CD8-positive, alpha-beta memory T cell (primary cell): ENCODE results near the gene PPM1D. TPM values are rescaled to one million over a fixed set of nuclear protein-coding genes. Genes with fewer than 3 reads are reported as not detected.

ENCODE experiments used
- CTCF ChIA-PET: fragments of 350-600 bp; sonication (Branson Sonifier 250); formaldehyde crosslinking; loops from one replicate; lab custom pipeline; 2021; ENCODE audit warnings: antibody characterized with exemption; lab: Charles Lee
- POLR2A ChIA-PET: fragments of 350-600 bp; sonication (Branson Sonifier 250); formaldehyde crosslinking; loops from one replicate; lab custom pipeline; 2021; ENCODE audit warnings: antibody characterized with exemption; lab: Charles Lee
- DNase-seq, 5 donors: peaks; one replicate each; pipeline versions ENCODE4 v3.0.0 to v3.0.0-alpha.2; 2020 to 2022; ENCODE audit warnings: mixed read lengths in 1 of 5
- H3K27ac ChIP-seq: one replicate; pipeline ENCODE4 v1.7.0; 2013; ENCODE audit warnings: low read depth, mild to moderate bottlenecking, low read length, moderate library complexity
- H3K27me3 ChIP-seq: 2 replicates; pipeline ENCODE4 v1.7.0; 2013; ENCODE audit warnings: low read length, mild to moderate bottlenecking; ENCODE audit not compliant: insufficient read depth, poor library complexity, severe bottlenecking
- H3K36me3 ChIP-seq: 2 replicates; pipeline ENCODE4 v1.7.0; 2013; ENCODE audit warnings: mild to moderate bottlenecking, low read length, moderate library complexity; ENCODE audit not compliant: insufficient read depth
- H3K4me1 ChIP-seq: 2 replicates; pipeline ENCODE4 v1.7.0; 2013; ENCODE audit warnings: mild to moderate bottlenecking, low read length, moderate library complexity; ENCODE audit not compliant: insufficient read depth
- H3K4me3 ChIP-seq: 2 replicates; pipeline ENCODE4 v1.7.0; 2013; ENCODE audit warnings: mild to moderate bottlenecking, low read length
- H3K9me3 ChIP-seq: 2 replicates; pipeline ENCODE4 v1.7.0; 2013; ENCODE audit warnings: mild to moderate bottlenecking, low read length
- H3K27ac Mint-ChIP-seq, 8 donors: one replicate each; pipeline ENCODE4 v1.8.0; 2020 to 2021; ENCODE audit warnings: mixed read lengths in 8 of 8, mild to moderate bottlenecking in 6 of 8, inconsistent platforms in 3 of 8, moderate library complexity in 3 of 8
- H3K27me3 Mint-ChIP-seq, 2 donors: one replicate each; pipeline ENCODE4 v1.8.0; 2020 to 2021; ENCODE audit warnings: mixed read lengths in 2 of 2, mild to moderate bottlenecking in 1 of 2, moderate library complexity in 1 of 2
- H3K36me3 Mint-ChIP-seq, 3 donors: one replicate each; pipeline ENCODE4 v1.8.0; 2020 to 2021; ENCODE audit warnings: mixed read lengths in 3 of 3, inconsistent platforms in 1 of 3, mild to moderate bottlenecking in 1 of 3
- H3K4me1 Mint-ChIP-seq, 3 donors: one replicate each; pipeline ENCODE4 v1.8.0; 2020 to 2021; ENCODE audit warnings: mixed read lengths in 3 of 3, inconsistent platforms in 1 of 3, mild to moderate bottlenecking in 1 of 3
- H3K4me3 Mint-ChIP-seq, 7 donors: one replicate each; pipeline ENCODE4 v1.8.0; 2020 to 2021; ENCODE audit warnings: mixed read lengths in 7 of 7, mild to moderate bottlenecking in 6 of 7, moderate library complexity in 4 of 7, inconsistent platforms in 2 of 7
- H3K9me3 Mint-ChIP-seq, 5 donors: one replicate each; pipeline ENCODE4 v1.8.0; 2020 to 2022; ENCODE audit warnings: mixed read lengths in 5 of 5, mild to moderate bottlenecking in 3 of 5, moderate library complexity in 2 of 5, inconsistent platforms in 1 of 5
- polyA plus RNA-seq: library from polyadenylated mRNA; unstranded; fragments of 300-500 nt; fragmentation: Illumina TruSeq; gene quantifications from one replicate; pipeline ENCODE4 v1.2.3, GENCODE V29; 2021
- total RNA-seq, 2 experiments: library from RNA; stranded (reverse); gene quantifications; one replicate each; pipeline ENCODE4 v1.2.3, GENCODE V29; 2021

Gene PPM1D
- total and polyA plus RNA-seq, 3 experiments from 2014 or later = 13.1 to 19.0 (median 17.8) TPM

GRCh38 chr17:60560860-60561257, 39.1 kb upstream of the PPM1D start:
- peaks cover 6 to 17% of the 10 kb centered on the region in 2 donors for H3K27me3 Mint-ChIP-seq
- peaks cover 0 to 16% (median 10%) of the 10 kb centered on the region in 5 donors for H3K9me3 Mint-ChIP-seq
- Histone ChIP-seq H3K9me3 (no peaks in the 10 kb centered on the region), H3K27ac (no peak overlapping the region), H3K4me3 (no peak overlapping the region), H3K27me3 (no peaks in the 10 kb centered on the region), H3K36me3 (no peaks in the 10 kb centered on the region), H3K4me1 (no peaks in the 10 kb centered on the region)
- DNase-seq = no peak
- no peak overlapping the region for H3K27ac Mint-ChIP-seq
- H3K4me1 Mint-ChIP-seq = no peaks in the 10 kb centered on the region
- CTCF ChIA-PET = no interaction called here
- no peak overlapping the region for H3K4me3 Mint-ChIP-seq
- POLR2A ChIA-PET = no interaction called here
- peaks cover 0 to 9% (median 0%) of the 10 kb centered on the region in 3 donors for H3K36me3 Mint-ChIP-seq

GRCh38 chr17:60562421-60562820, 37.6 kb upstream of the PPM1D start:
- H3K27ac Mint-ChIP-seq = no peak overlapping the region

GRCh38 chr17:60563743-60564142, 36.2 kb upstream of the PPM1D start:
- Mint-ChIP-seq H3K36me3 (peaks cover 0 to 3% (median 0%) of the 10 kb centered on the region in 3 donors), H3K27me3 (peaks cover 0 to 7% of the 10 kb centered on the region in 2 donors), H3K4me3 (no peak overlapping the region), H3K27ac (no peak overlapping the region), H3K4me1 (no peaks in the 10 kb centered on the region), H3K9me3 (peaks cover 0 to 3% (median 2%) of the 10 kb centered on the region in 5 donors)
- Histone ChIP-seq H3K36me3 (no peaks in the 10 kb centered on the region), H3K4me1 (no peaks in the 10 kb centered on the region), H3K9me3 (no peaks in the 10 kb centered on the region), H3K4me3 (no peak overlapping the region), H3K27me3 (no peaks in the 10 kb centered on the region), H3K27ac (no peak overlapping the region)
- CTCF ChIA-PET = interaction anchor here (1.5 kb wide), 1 partner anchor 75 kb away, joined by 3 read pairs; no protein-coding TSS in a partner anchor
- DNase-seq = no peak
- POLR2A ChIA-PET = no interaction called here

More at GRCh38 chr17:60562421-60562820, 37.6 kb upstream of the PPM1D start:
- H3K4me1 ChIP-seq = no peaks in the 10 kb centered on the region
- no peaks in the 10 kb centered on the region for H3K36me3 ChIP-seq
- Mint-ChIP-seq H3K36me3 (peaks cover 0 to 9% (median 0%) of the 10 kb centered on the region in 3 donors), H3K4me3 (no peak overlapping the region), H3K4me1 (no peaks in the 10 kb centered on the region), H3K9me3 (peaks cover 0 to 15% (median 8%) of the 10 kb centered on the region in 5 donors), H3K27me3 (peaks cover 3 to 14% of the 10 kb centered on the region in 2 donors)
- no peaks in the 10 kb centered on the region for H3K27me3 ChIP-seq
- no peak overlapping the region for H3K4me3 ChIP-seq
- H3K27ac ChIP-seq = no peak overlapping the region
- POLR2A ChIA-PET = no interaction called here
- CTCF ChIA-PET = interaction anchor here (1.3 kb wide), 1 partner anchor 39 kb away, joined by 5 read pairs; no protein-coding TSS in a partner anchor
- no peak for DNase-seq
- H3K9me3 ChIP-seq = no peaks in the 10 kb centered on the region

DNA sequence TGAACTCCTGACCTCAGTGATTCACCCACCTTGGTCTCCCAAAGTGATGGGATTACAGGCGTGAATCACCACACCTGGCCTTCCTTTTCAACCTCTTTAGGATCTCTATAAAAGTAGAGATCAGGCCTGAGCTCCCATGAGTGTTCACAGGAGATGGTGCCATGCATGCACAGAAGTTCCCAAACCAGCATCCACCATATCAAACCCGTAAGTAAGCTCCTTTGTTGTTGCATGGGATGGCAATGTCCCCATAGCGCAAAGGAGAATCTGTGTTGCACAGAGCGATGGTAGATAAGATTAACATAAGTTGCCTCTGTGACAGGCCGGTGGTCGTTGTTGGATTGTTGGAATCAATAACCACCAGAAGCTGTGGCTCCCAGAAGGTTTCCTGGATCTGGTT, 34.8 kb upstream of the PPM1D start:
- H3K27ac ChIP-seq = no peak overlapping the region
- POLR2A ChIA-PET = no interaction called here
- no peaks in the 10 kb centered on the region for H3K4me1 Mint-ChIP-seq
- no peak for DNase-seq
- H3K4me3 ChIP-seq = no peak overlapping the region
- no peaks in the 10 kb centered on the region for H3K36me3 Mint-ChIP-seq
- no peaks in the 10 kb centered on the region for H3K36me3 ChIP-seq
- H3K4me1 ChIP-seq = no peaks in the 10 kb centered on the region
- H3K9me3 Mint-ChIP-seq = no peaks in the 10 kb centered on the region
- no peak overlapping the region for H3K27ac Mint-ChIP-seq
- H3K4me3 Mint-ChIP-seq = no peak overlapping the region
- peaks cover 0 to 7% of the 10 kb centered on the region in 2 donors for H3K27me3 Mint-ChIP-seq
- H3K9me3 ChIP-seq = no peaks in the 10 kb centered on the region
- CTCF ChIA-PET = interaction anchor here (0.7 to 1.5 kb wide), 2 partner anchors 64 to 74 kb away, joined by 3 read pairs; no protein-coding TSS in a partner anchor
- no peaks in the 10 kb centered on the region for H3K27me3 ChIP-seq

DNA sequence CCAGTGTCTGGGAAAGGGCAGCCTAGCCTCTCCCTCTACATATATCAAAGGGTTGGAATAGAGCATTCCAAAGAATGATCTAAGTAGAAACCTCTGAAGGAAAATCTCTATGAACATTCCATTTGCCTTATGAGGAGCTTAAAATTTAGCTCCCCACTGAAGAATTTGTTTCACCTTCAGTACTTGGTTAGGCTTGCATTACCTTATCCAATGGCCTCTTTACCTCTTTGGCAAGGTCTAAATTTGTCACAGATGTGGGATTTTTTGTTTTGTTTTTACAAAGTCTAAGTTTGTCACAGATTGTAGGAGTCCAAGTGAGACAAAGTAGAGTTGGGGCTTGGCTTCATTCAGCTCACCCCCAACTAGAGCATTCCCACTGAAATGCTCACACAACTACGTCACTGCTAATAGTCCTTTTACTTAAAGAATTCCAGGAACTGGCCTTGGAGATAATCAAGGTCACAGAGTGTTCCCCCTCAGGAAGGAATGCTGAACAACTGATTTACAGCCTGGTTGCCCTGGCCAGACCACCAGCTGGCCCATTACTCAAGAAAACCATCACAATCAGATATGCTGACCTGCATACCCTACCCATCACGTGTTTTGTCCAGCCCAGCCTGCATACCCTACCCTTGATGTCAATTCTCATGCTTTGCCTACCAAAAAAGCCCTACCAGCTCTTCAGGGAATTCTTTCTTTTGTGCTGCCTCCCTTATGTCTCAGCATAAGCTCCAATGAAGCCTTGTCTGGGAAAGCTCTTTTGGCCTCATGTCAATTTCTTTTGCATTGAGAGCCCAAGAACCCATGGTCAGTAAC, 26.5 kb upstream of the PPM1D start:
- no peaks in the 10 kb centered on the region for H3K36me3 Mint-ChIP-seq
- CTCF ChIA-PET = no interaction called here
- Histone ChIP-seq H3K4me1 (no peaks in the 10 kb centered on the region), H3K27ac (no peak overlapping the region), H3K4me3 (no peak overlapping the region), H3K27me3 (peaks cover 4% of the 10 kb centered on the region), H3K36me3 (no peaks in the 10 kb centered on the region), H3K9me3 (no peaks in the 10 kb centered on the region)
- POLR2A ChIA-PET = no interaction called here
- no peak overlapping the region for H3K4me3 Mint-ChIP-seq
- no peak for DNase-seq
- no peak overlapping the region for H3K27ac Mint-ChIP-seq
- peaks cover 5 to 8% of the 10 kb centered on the region in 2 donors for H3K27me3 Mint-ChIP-seq
- H3K4me1 Mint-ChIP-seq = peaks cover 0 to 9% (median 0%) of the 10 kb centered on the region in 3 donors
- H3K9me3 Mint-ChIP-seq = peaks cover 0 to 6% (median 0%) of the 10 kb centered on the region in 5 donors

DNA sequence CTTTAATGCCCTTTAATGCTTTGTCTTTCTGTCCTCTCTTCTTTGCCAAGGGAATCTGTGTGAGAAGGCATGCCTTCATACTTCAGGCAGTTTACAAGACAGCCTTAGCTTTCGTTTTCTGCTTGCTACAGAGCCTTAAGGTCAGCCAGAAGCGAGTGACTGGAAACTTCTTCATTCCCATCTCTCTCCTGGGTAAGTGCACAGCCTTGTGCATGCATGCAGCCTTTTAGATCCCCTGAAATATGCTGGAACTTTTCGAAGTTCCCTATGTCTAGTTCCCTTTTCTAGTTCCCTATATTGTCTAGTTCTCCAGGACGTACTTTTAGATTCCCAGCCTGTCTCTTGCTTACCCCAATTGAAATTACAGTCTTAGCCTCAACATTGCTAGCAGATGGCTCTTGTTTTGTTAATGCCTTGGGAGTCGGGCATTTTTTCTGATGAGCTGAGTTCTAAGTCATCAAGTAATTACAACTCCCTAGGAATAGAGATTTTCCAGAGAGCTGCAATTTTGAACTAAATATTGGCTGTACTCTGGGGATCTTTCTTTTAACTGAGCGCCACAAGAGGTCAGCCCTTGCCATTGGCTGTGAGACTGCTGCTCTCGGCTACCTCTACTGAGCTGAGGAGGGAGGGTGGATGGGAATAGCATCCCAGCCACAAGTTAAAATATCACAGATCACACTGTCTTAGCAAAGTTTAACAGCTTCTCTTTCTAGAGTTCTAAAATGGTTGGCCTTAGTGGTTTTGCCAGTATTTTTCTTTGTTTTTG, 22.7 kb upstream of the PPM1D start:
- H3K27me3 Mint-ChIP-seq = peaks cover 2 to 7% of the 10 kb centered on the region in 2 donors
- peaks cover 0 to 9% (median 0%) of the 10 kb centered on the region in 3 donors for H3K4me1 Mint-ChIP-seq
- H3K36me3 Mint-ChIP-seq = no peaks in the 10 kb centered on the region
- POLR2A ChIA-PET = interaction anchor here (1.4 kb wide), 1 partner anchor 22 kb away, joined by 5 read pairs; no protein-coding TSS in a partner anchor
- Histone ChIP-seq H3K36me3 (no peaks in the 10 kb centered on the region), H3K4me3 (no peak overlapping the region), H3K27ac (no peak overlapping the region), H3K9me3 (no peaks in the 10 kb centered on the region), H3K27me3 (no peaks in the 10 kb centered on the region), H3K4me1 (no peaks in the 10 kb centered on the region)
- H3K4me3 Mint-ChIP-seq = peak overlapping the region in 6 of 7 donors; percentile 55 to 84 (median 76)
- H3K27ac Mint-ChIP-seq = peak overlapping the region in 2 of 8 donors; percentile 3 to 5
- CTCF ChIA-PET = interaction anchor here (0.9 to 1.5 kb wide), 5 partner anchors 8 to 61 kb away, joined by 3 to 6 read pairs (median 3); no protein-coding TSS in a partner anchor
- DNase-seq = no peak
- H3K9me3 Mint-ChIP-seq = peaks cover 0 to 6% (median 0%) of the 10 kb centered on the region in 5 donors

DNA sequence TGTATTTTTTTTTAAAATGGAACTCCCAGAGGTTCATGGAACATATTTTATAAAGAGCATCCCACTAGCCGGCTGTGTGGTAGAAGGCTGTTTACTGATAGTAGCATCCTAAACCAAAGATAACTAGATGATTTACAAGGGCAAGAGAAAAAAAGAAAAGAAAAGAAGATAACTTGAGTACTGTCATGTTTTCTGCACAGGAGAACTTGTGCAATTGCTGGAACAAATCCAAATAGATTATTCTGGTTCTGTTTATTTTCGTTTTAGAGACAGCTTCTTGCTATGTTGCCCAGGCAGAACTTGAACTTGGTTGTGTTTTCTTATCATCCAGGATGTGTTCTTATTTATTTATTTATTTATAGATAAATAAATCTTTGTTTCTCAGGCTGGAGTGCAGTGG, 20.9 kb upstream of the PPM1D start:
- Mint-ChIP-seq H3K36me3 (no peaks in the 10 kb centered on the region), H3K27ac (no peak overlapping the region), H3K27me3 (peaks cover 2 to 4% of the 10 kb centered on the region in 2 donors), H3K4me1 (peaks cover 0 to 9% (median 0%) of the 10 kb centered on the region in 3 donors), H3K9me3 (peaks cover 0 to 6% (median 0%) of the 10 kb centered on the region in 5 donors), H3K4me3 (no peak overlapping the region)
- Histone ChIP-seq H3K36me3 (no peaks in the 10 kb centered on the region), H3K27ac (no peak overlapping the region), H3K4me3 (no peak overlapping the region), H3K4me1 (no peaks in the 10 kb centered on the region), H3K9me3 (no peaks in the 10 kb centered on the region), H3K27me3 (no peaks in the 10 kb centered on the region)
- ChIA-PET CTCF (no interaction called here), POLR2A (no interaction called here)
- DNase-seq = no peak
